ENCODE results near the gene PPL.
"Not testable (repeated sequence)": the region's sequence is repeated elsewhere in the genome, so short reads cannot be mapped to it uniquely, and the experiment has no call there.

Gene PPL

GRCh38 chr16:4945560-4946502 is 8.9 kb upstream of the PPL start:
- ATAC-seq, result no peak

GRCh38 chr16:4944333-4945281 is 7.7 kb upstream of the PPL start:
- Mint-ChIP-seq H3K27ac (no peak overlapping the region), H3K4me1 (no peaks in the 10 kb centered on the region), H3K9me3 (no peaks in the 10 kb centered on the region), H3K4me3 (no peak overlapping the region), H3K36me3 (no peaks in the 10 kb centered on the region)
- ATAC-seq, result peak; percentile 29
- no peak for DNase-seq (ENCODE audit: low spot score in 2 of 2)

More at GRCh38 chr16:4945560-4946502, 8.9 kb upstream of the PPL start:
- Mint-ChIP-seq H3K9me3 (no peaks in the 10 kb centered on the region), H3K4me3 (no peak overlapping the region), H3K27ac (no peak overlapping the region), H3K4me1 (no peaks in the 10 kb centered on the region), H3K36me3 (no peaks in the 10 kb centered on the region)
- no peak for DNase-seq (ENCODE audit: low spot score in 2 of 2)

DNA sequence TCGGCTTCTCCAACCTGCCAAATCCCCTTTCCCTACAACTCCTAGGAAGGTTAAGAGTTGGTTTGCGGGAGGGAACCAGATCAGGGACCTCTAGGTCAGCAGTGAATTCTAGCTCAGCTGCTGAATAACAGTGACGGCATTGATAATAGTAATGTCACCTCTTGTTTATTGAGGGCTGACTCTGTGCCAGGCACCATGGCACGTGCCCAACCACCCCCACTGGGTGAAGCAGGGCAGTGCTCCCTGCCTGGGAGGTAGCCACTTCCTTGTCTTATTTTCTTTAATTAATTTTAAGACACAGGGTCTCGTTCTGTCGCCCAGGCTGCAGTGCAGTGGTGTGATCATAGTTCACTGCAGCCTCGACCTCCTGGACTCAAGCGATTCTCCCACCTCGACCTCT is 5.5 kb upstream of the PPL start:
- no peaks in the 10 kb centered on the region for H3K9me3 Mint-ChIP-seq
- no peak overlapping the region for H3K27ac Mint-ChIP-seq
- no peaks in the 10 kb centered on the region for H3K36me3 Mint-ChIP-seq
- no peak overlapping the region for H3K4me3 Mint-ChIP-seq
- no peak for DNase-seq (ENCODE audit: low spot score in 2 of 2)
- no peak for ATAC-seq
- no peaks in the 10 kb centered on the region for H3K4me1 Mint-ChIP-seq

- Mint-ChIP-seq H3K27ac (no peak overlapping the region), H3K4me1 (peaks cover 6% of the 10 kb centered on the region), H3K4me3 (no peak overlapping the region), H3K9me3 (no peaks in the 10 kb centered on the region), H3K36me3 (no peaks in the 10 kb centered on the region)
- ATAC-seq, result no peak
- DNase-seq (ENCODE audit: low spot score in 2 of 2), result no peak
These were observed 3.8 kb upstream of the PPL start for GRCh38 chr16:4940719-4941118.

DNA sequence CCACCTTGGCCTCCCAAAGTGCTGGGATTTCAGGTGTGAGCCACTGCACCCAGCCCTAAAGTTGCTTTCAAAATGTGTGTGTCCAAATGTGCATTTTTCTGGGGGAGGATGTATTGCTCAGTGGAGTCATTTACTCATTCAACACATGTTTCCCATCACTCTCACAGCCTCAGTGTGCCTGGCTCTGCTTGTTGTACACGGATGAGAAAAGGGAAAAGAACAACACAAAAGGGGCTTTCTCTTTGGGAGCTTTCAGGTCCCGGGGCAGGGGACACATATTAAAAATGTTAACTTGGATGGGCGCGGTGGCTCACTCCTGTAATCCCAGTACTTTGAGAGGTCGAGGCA is 1.7 kb upstream of the PPL start:
- Mint-ChIP-seq H3K4me1 (peaks cover 6% of the 10 kb centered on the region), H3K36me3 (no peaks in the 10 kb centered on the region), H3K9me3 (no peaks in the 10 kb centered on the region), H3K27ac (no peak overlapping the region), H3K4me3 (no peak overlapping the region)
- DNase-seq (ENCODE audit: low spot score in 2 of 2) (no peak), ATAC-seq (no peak)

DNA sequence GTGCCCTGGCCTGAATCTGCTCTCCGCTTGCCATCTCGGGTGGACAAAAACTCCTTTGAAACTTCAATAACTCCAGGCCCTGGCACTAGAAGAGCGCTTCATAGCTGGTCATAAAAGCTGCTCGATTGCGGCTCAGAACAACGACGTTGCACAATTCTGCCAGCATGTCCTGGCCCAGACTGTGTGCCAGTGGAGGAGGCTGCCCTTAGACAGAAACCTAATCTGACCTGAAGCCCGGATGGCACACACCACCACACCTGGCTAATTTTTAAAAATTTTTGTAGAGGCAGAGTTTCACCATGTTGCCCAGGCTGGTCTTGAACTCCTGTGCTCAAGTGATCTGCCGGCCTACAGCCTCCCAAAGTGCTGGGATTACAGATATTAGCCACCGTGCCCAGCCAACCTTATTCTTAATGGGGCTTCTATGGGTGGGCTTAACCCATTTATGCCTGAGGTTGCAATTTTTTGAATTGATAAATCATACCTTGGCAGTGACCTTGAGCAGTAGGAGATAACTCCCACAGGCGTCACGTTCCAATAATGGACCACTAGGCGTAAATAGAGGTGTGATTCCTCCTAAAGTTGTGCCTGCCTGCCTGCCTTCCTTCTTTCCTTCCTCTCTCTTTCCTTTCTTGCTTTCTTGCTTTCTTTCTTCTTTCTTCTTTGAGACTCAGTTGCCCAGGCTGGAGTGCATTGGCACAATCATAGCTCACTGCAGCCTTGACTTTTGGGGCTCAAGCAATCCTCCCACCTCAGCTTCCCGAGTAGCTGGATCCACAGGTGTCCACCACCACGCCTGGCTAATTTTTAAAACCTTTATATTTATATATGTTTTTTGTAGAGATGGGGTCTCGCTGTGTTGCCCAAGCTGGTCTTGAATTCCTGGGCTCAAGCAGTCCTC is 1.1 kb upstream of the PPL start:
- H3K4me1 Mint-ChIP-seq, result peaks cover 6% of the 10 kb centered on the region
- H3K36me3 Mint-ChIP-seq, result no peaks in the 10 kb centered on the region
- peak overlapping the region; percentile 17 for H3K4me3 Mint-ChIP-seq
- ATAC-seq, result no peak
- H3K9me3 Mint-ChIP-seq, result no peaks in the 10 kb centered on the region
- H3K27ac Mint-ChIP-seq, result no peak overlapping the region
- DNase-seq (ENCODE audit: low spot score in 2 of 2), result no peak

- Mint-ChIP-seq H3K4me1 (peaks cover 6% of the 10 kb centered on the region), H3K36me3 (no peaks in the 10 kb centered on the region), H3K4me3 (peak overlapping the region; percentile 70), H3K27ac (no peak overlapping the region), H3K9me3 (no peaks in the 10 kb centered on the region)
- DNase-seq (ENCODE audit: low spot score in 2 of 2) (no peak), ATAC-seq (peak; percentile 20)
These were observed 562 bp downstream of the PPL start for GRCh38 chr16:4936181-4936990.

GRCh38 chr16:4935241-4935855 is 1.6 kb downstream of the PPL start:
- no peak for ATAC-seq

GRCh38 chr16:4934591-4934990 is 2.4 kb downstream of the PPL start:
- Mint-ChIP-seq H3K36me3 (no peaks in the 10 kb centered on the region), H3K4me1 (peaks cover 6% of the 10 kb centered on the region), H3K4me3 (no peak overlapping the region), H3K27ac (no peak overlapping the region), H3K9me3 (no peaks in the 10 kb centered on the region)
- ATAC-seq (no peak), DNase-seq (ENCODE audit: low spot score in 2 of 2) (no peak)

More at GRCh38 chr16:4935241-4935855, 1.6 kb downstream of the PPL start:
- DNase-seq (ENCODE audit: low spot score in 2 of 2), result no peak
- Mint-ChIP-seq H3K4me3 (peak overlapping the region; percentile 70), H3K9me3 (no peaks in the 10 kb centered on the region), H3K4me1 (peaks cover 6% of the 10 kb centered on the region), H3K36me3 (no peaks in the 10 kb centered on the region), H3K27ac (no peak overlapping the region)

- no peak for ATAC-seq
- no peak overlapping the region for H3K27ac Mint-ChIP-seq
- DNase-seq (ENCODE audit: low spot score in 2 of 2), result no peak
- H3K36me3 Mint-ChIP-seq, result no peaks in the 10 kb centered on the region
- no peaks in the 10 kb centered on the region for H3K9me3 Mint-ChIP-seq
- peaks cover 6% of the 10 kb centered on the region for H3K4me1 Mint-ChIP-seq
- H3K4me3 Mint-ChIP-seq, result no peak overlapping the region
These were observed 3.0 kb downstream of the PPL start for GRCh38 chr16:4933871-4934395.

- Mint-ChIP-seq H3K36me3 (no peaks in the 10 kb centered on the region), H3K4me3 (no peak overlapping the region), H3K9me3 (no peaks in the 10 kb centered on the region), H3K27ac (no peak overlapping the region), H3K4me1 (peaks cover 6% of the 10 kb centered on the region)
- no peak for ATAC-seq
- no peak for DNase-seq (ENCODE audit: low spot score in 2 of 2)
These were observed 3.5 kb downstream of the PPL start for GRCh38 chr16:4933433-4933832.

GRCh38 chr16:4931381-4931780 is 5.6 kb downstream of the PPL start:
- no peak overlapping the region for H3K4me3 Mint-ChIP-seq
- no peak overlapping the region for H3K27ac Mint-ChIP-seq
- H3K4me1 Mint-ChIP-seq, result peaks cover under 1% of the 10 kb centered on the region
- peaks cover 7% of the 10 kb centered on the region for H3K9me3 Mint-ChIP-seq
- no peak for DNase-seq (ENCODE audit: low spot score in 2 of 2)
- ATAC-seq, result no peak
- H3K36me3 Mint-ChIP-seq, result no peaks in the 10 kb centered on the region

- DNase-seq (ENCODE audit: low spot score in 2 of 2); H3K27ac Mint-ChIP-seq; ATAC-seq; H3K36me3 Mint-ChIP-seq; H3K4me3 Mint-ChIP-seq; H3K4me1 Mint-ChIP-seq; H3K9me3 Mint-ChIP-seq: not testable (repeated sequence)
These were observed 7.3 kb downstream of the PPL start for GRCh38 chr16:4929619-4930018.

DNA sequence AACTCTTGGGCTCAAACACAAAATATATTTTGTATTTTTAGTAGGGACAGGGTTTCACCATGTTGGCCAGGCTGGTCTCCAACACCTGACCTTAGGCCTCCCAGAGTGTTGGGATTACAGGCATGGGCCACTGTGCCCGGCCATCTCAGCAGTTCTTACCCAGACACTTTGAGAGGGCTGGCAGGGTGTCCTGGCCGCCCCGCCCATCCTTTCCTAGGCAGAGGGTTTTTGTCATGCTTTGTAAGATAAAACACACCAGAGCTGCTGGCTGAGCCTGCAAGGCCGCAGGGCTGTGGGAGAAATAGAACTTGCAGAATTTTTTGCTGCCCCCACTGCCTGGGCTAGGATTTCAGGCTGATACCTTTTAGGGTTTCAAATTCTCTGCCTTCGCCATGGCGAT is 8.7 kb downstream of the PPL start:
- ATAC-seq (no peak), DNase-seq (ENCODE audit: low spot score in 2 of 2) (no peak)
- Mint-ChIP-seq H3K27ac (no peak overlapping the region), H3K36me3 (no peaks in the 10 kb centered on the region), H3K4me1 (no peaks in the 10 kb centered on the region), H3K9me3 (peaks cover 7% of the 10 kb centered on the region), H3K4me3 (no peak overlapping the region)
